SK-N-SH treated with all-trans-retinoic acid at 6 μM for 48 hours (cell line): Measurements from ENCODE around the gene SIAH2.

Source experiments
- ATAC-seq: fragments of 200-7000 bp; cut with Tn5 transposase; 3 replicates; pipeline ENCODE4 v1.9.1; 2020; ENCODE audit warnings: mild to moderate bottlenecking, moderate library complexity
- ARNTL ChIP-seq: fragments of 450-650 bp; formaldehyde crosslinking; IDR thresholded peaks from 2 replicates; pipeline ENCODE4 v1.5.0; 2020; ENCODE audit warnings: low read depth, mild to moderate bottlenecking, moderate library complexity, borderline replicate concordance
- BACH2 ChIP-seq: fragments of 250-450 bp; sonication (Bioruptor Pico); IDR thresholded peaks from 2 replicates; pipeline ENCODE4 v1.9.0; 2021; ENCODE audit warnings: mild to moderate bottlenecking, borderline replicate concordance
- CSDC2 ChIP-seq: fragments of 250-450 bp; sonication (Bioruptor Pico); IDR thresholded peaks from 2 replicates; pipeline ENCODE4 v1.5.0; 2020; ENCODE audit warnings: mild to moderate bottlenecking, moderate library complexity
- ESRRG ChIP-seq: fragments of 250-450 bp; sonication (Bioruptor Pico); IDR thresholded peaks from 2 replicates; pipeline ENCODE4 v1.6.1; 2021; ENCODE audit warnings: mild to moderate bottlenecking
- ISL1 ChIP-seq: fragments of 250-450 bp; sonication (Bioruptor Pico); IDR thresholded peaks from 2 replicates; pipeline ENCODE4 v2.1.2; 2022; ENCODE audit warnings: mild to moderate bottlenecking, moderate library complexity
- PPARA ChIP-seq: fragments of 250-450 bp; sonication (Bioruptor Pico); IDR thresholded peaks from 2 replicates; pipeline ENCODE4 v1.5.0; 2020; ENCODE audit warnings: mild to moderate bottlenecking, borderline replicate concordance
- RARB ChIP-seq: fragments of 250-450 bp; sonication (Bioruptor Pico); IDR thresholded peaks from 2 replicates; pipeline ENCODE4 v1.8.0; 2021; ENCODE audit warnings: mild to moderate bottlenecking, moderate library complexity
- SNAI2 ChIP-seq: fragments of 250-450 bp; sonication (Bioruptor Pico); IDR thresholded peaks from 2 replicates; pipeline ENCODE4 v1.5.0; 2020; ENCODE audit warnings: mild to moderate bottlenecking, moderate library complexity
- TCF4 ChIP-seq: fragments of 250-450 bp; sonication (Bioruptor Pico); IDR thresholded peaks from 2 replicates; pipeline ENCODE4 v1.8.0; 2021; ENCODE audit warnings: mild to moderate bottlenecking, moderate library complexity, borderline replicate concordance
- TOX ChIP-seq: fragments of 250-450 bp; sonication (Bioruptor Pico); IDR thresholded peaks from 2 replicates; pipeline ENCODE4 v1.8.0; 2021; ENCODE audit warnings: mild to moderate bottlenecking, moderate library complexity, borderline replicate concordance
- ZC3H10 ChIP-seq: fragments of 250-450 bp; sonication (Bioruptor Pico); IDR thresholded peaks from 2 replicates; pipeline ENCODE4 v1.5.1; 2021; ENCODE audit warnings: mild to moderate bottlenecking, moderate library complexity
- ZFP3 ChIP-seq: fragments of 250-450 bp; sonication (Bioruptor Pico); IDR thresholded peaks from 2 replicates; pipeline ENCODE4 v1.5.0; 2020; ENCODE audit warnings: mild to moderate bottlenecking, moderate library complexity
- ZFP30 ChIP-seq: fragments of 450-650 bp; formaldehyde crosslinking; IDR thresholded peaks from 2 replicates; pipeline ENCODE4 v1.5.0; 2022; ENCODE audit warnings: mild to moderate bottlenecking, moderate library complexity
- ZNF565 ChIP-seq: fragments of 450-650 bp; formaldehyde crosslinking; conservative IDR thresholded peaks from 2 replicates; pipeline ENCODE4 v1.5.0; 2020; ENCODE audit warnings: low read depth, mild to moderate bottlenecking, moderate library complexity
- ZNF70 ChIP-seq: fragments of 450-650 bp; formaldehyde crosslinking; IDR thresholded peaks from 2 replicates; pipeline ENCODE4 v1.5.0; 2020; ENCODE audit warnings: mild to moderate bottlenecking, moderate library complexity
- TF ChIP-seq, protein P1 (sequence below): fragments of 250-450 bp; sonication (Bioruptor Pico); IDR thresholded peaks from 2 replicates; pipeline ENCODE4 v1.5.0; 2020; ENCODE audit warnings: mild to moderate bottlenecking, moderate library complexity
- TF ChIP-seq, protein P2 (sequence below): fragments of 250-450 bp; sonication (Bioruptor Pico); IDR thresholded peaks from 2 replicates; pipeline ENCODE4 v1.8.0; 2020; ENCODE audit warnings: mild to moderate bottlenecking, moderate library complexity, borderline replicate concordance
- TF ChIP-seq, protein P3 (sequence below): fragments of 250-450 bp; sonication (Bioruptor Pico); IDR thresholded peaks from 2 replicates; pipeline ENCODE4 v1.8.0; 2021; ENCODE audit warnings: low read depth, mild to moderate bottlenecking, moderate library complexity, borderline replicate concordance

The SIAH2 gene

DNA sequence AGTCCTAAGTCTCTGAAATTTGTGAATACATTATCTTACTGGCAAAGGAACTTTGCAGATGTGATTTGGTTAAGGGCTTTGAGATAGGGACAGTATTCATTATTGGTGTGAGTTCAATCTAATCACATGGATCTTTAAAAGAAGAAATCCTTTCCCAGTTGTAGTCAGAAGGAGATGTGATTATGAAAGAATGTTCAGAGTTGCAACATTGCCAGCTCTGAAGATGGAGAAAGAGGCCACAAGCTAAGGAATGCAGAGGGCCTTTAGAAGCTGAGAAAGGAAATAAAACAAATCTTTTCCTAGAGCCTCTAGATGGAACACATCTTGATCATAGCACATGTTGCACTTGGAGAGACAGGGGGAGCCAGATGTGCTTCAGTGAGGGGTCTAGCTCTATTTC lies 27.7 kb upstream of the SIAH2 start:
- ATAC-seq = no peak
- TF ChIP-seq, protein P1, sequence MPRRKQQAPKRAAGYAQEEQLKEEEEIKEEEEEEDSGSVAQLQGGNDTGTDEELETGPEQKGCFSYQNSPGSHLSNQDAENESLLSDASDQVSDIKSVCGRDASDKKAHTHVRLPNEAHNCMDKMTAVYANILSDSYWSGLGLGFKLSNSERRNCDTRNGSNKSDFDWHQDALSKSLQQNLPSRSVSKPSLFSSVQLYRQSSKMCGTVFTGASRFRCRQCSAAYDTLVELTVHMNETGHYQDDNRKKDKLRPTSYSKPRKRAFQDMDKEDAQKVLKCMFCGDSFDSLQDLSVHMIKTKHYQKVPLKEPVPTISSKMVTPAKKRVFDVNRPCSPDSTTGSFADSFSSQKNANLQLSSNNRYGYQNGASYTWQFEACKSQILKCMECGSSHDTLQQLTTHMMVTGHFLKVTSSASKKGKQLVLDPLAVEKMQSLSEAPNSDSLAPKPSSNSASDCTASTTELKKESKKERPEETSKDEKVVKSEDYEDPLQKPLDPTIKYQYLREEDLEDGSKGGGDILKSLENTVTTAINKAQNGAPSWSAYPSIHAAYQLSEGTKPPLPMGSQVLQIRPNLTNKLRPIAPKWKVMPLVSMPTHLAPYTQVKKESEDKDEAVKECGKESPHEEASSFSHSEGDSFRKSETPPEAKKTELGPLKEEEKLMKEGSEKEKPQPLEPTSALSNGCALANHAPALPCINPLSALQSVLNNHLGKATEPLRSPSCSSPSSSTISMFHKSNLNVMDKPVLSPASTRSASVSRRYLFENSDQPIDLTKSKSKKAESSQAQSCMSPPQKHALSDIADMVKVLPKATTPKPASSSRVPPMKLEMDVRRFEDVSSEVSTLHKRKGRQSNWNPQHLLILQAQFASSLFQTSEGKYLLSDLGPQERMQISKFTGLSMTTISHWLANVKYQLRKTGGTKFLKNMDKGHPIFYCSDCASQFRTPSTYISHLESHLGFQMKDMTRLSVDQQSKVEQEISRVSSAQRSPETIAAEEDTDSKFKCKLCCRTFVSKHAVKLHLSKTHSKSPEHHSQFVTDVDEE (CRISPR knock-in tag) = no peak
- TF ChIP-seq, protein P2, sequence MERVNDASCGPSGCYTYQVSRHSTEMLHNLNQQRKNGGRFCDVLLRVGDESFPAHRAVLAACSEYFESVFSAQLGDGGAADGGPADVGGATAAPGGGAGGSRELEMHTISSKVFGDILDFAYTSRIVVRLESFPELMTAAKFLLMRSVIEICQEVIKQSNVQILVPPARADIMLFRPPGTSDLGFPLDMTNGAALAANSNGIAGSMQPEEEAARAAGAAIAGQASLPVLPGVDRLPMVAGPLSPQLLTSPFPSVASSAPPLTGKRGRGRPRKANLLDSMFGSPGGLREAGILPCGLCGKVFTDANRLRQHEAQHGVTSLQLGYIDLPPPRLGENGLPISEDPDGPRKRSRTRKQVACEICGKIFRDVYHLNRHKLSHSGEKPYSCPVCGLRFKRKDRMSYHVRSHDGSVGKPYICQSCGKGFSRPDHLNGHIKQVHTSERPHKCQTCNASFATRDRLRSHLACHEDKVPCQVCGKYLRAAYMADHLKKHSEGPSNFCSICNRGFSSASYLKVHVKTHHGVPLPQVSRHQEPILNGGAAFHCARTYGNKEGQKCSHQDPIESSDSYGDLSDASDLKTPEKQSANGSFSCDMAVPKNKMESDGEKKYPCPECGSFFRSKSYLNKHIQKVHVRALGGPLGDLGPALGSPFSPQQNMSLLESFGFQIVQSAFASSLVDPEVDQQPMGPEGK = no peak
- TF ChIP-seq, protein P3, sequence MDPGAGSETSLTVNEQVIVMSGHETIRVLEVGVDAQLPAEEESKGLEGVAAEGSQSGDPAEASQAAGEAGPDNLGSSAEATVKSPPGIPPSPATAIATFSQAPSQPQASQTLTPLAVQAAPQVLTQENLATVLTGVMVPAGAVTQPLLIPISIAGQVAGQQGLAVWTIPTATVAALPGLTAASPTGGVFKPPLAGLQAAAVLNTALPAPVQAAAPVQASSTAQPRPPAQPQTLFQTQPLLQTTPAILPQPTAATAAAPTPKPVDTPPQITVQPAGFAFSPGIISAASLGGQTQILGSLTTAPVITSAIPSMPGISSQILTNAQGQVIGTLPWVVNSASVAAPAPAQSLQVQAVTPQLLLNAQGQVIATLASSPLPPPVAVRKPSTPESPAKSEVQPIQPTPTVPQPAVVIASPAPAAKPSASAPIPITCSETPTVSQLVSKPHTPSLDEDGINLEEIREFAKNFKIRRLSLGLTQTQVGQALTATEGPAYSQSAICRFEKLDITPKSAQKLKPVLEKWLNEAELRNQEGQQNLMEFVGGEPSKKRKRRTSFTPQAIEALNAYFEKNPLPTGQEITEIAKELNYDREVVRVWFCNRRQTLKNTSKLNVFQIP (CRISPR knock-in tag) = no peak
- TF ChIP-seq ZNF565 = no peak
- TF ChIP-seq, all 23 proteins: peak for 0

DNA sequence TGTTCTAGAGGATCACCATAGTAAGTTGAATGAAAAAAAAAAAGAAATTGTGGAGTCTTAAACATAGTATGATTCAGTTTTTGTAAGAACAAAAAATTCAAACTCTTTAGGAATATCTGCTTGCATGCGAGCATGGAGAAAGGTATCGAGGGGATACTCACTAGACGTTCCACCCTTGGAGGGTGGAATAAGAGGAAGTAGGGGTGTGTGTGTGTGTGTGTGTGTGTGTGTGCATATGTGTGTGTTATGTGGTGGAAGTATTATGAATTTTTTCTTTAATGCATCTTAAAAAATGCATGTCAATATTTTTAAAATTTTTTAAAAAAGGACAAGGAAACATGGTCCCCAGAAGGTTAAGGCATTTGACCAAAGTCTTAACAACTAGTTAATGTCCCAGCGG lies 26.5 kb upstream of the SIAH2 start:
- no peak for ATAC-seq

DNA sequence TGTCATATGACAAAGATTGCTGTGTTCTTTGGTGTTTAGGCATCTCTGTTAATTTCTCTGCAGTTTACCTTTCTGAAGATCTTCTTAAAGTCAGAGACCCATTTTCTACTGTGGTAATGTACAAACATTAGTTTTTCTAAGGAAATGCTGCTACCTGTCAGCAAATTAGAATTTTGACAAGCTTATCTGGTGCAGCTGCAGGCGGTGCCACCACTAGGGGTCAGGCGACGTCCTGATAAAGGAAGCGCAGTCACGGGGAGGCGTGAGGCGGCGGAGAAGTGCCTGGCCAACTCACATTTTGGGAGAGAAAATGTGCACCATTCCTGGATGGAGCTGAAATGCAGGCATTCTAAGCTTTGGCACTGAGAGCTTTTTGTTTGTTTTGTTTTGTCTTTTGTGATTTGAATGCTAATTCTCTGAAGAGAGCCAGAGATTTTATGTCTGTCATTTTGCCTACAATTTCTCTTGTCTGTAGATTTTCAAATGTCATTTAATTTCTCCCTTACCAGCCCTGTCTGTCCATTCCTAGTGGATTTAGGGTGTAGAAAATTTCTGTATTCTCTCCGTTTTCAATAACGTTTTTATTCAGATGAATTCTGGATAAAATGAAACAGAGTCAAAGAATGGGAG lies 24.9 kb upstream of the SIAH2 start:
- TF ChIP-seq PPARA (CRISPR knock-in tag) = no peak
- ATAC-seq = peak; percentile 98

More for the DNA sequence above, 26.5 kb upstream of the SIAH2 start:
- no peak for TF ChIP-seq ZNF565
- no peak for TF ChIP-seq CSDC2 (CRISPR knock-in tag)
- no peak for TF ChIP-seq ZC3H10 (CRISPR knock-in tag)
- no peak for TF ChIP-seq TCF4 (CRISPR knock-in tag)
- TF ChIP-seq, protein P3 (CRISPR knock-in tag) = no peak
- TF ChIP-seq RARB = no peak
- TF ChIP-seq ZFP30 (CRISPR knock-in tag) = no peak
- no peak for TF ChIP-seq PPARA (CRISPR knock-in tag)
- no peak for TF ChIP-seq ESRRG (CRISPR knock-in tag)
- no peak for TF ChIP-seq ARNTL (CRISPR knock-in tag)
- no peak for TF ChIP-seq BACH2 (CRISPR knock-in tag)
- TF ChIP-seq, protein P1 (CRISPR knock-in tag) = no peak

DNA sequence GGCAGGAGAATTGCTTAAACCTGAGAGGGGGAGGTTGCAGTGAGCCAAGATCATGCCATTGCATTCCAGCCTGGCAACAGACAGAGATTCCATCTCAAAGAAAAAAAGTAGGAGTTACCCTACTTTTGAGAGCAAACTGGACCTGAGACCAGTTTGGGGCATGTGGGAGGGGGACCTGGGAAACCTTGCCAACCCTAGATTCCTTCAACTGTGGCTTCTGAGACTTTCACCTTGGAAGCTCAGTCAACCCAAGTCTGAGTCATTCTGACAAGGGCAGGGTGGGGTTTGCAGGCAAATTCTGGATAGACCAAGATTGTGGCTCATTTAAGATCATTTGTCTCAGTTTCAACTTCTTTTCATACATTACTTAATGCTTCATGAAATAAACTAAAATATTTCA lies 23.8 kb upstream of the SIAH2 start:
- TF ChIP-seq ZFP30 (CRISPR knock-in tag) (no peak), TOX (CRISPR knock-in tag) (no peak), ISL1 (CRISPR knock-in tag) (no peak), RARB (no peak), BACH2 (CRISPR knock-in tag) (no peak), ZNF565 (no peak), ZNF70 (CRISPR knock-in tag) (no peak), SNAI2 (CRISPR knock-in tag) (no peak), ZFP3 (CRISPR knock-in tag) (no peak), CSDC2 (CRISPR knock-in tag) (no peak), ESRRG (CRISPR knock-in tag) (no peak)
- TF ChIP-seq, protein P3 (CRISPR knock-in tag) = no peak
- no peak for ATAC-seq
